ENCODE results near the gene ACSF2.
A peak's percentile ranks its signal among the peaks of the same experiment; 100 is the strongest.

The ACSF2 gene

GRCh38 chr17:50479522-50480141, 53.6 kb downstream of the ACSF2 start:
- peak; percentile 75 for DNase-seq

GRCh38 chr17:50480142-50480764, 54.2 kb downstream of the ACSF2 start:
- no peak for DNase-seq

GRCh38 chr17:50480854-50481490, 55.0 kb downstream of the ACSF2 start:
- no peak for DNase-seq

- DNase-seq, result no peak
Measured at GRCh38 chr17:50481648-50482047, 55.6 kb downstream of the ACSF2 start.

GRCh38 chr17:50482110-50482509, 56.1 kb downstream of the ACSF2 start:
- no peak for DNase-seq

- DNase-seq, result peak; percentile 80
Measured at GRCh38 chr17:50482516-50482915, 56.5 kb downstream of the ACSF2 start.

- DNase-seq, result no peak
Measured at GRCh38 chr17:50483266-50483665, 57.2 kb downstream of the ACSF2 start.

GRCh38 chr17:50484386-50485155, 58.6 kb downstream of the ACSF2 start:
- no peak for DNase-seq

GRCh38 chr17:50487213-50488096, 61.4 kb downstream of the ACSF2 start:
- no peak for DNase-seq

GRCh38 chr17:50488880-50489279, 62.9 kb downstream of the ACSF2 start:
- DNase-seq, result no peak

- DNase-seq, result no peak
Measured at GRCh38 chr17:50491505-50491904, 65.5 kb downstream of the ACSF2 start.

- DNase-seq, result no peak
Measured at GRCh38 chr17:50492214-50492613, 66.2 kb downstream of the ACSF2 start.

GRCh38 chr17:50493744-50494143, 67.7 kb downstream of the ACSF2 start:
- no peak for DNase-seq

- DNase-seq, result no peak
Measured at GRCh38 chr17:50495217-50495823, 69.3 kb downstream of the ACSF2 start.

- DNase-seq, result no peak
Measured at GRCh38 chr17:50495918-50496317, 69.9 kb downstream of the ACSF2 start.

- no peak for DNase-seq
Measured at GRCh38 chr17:50498021-50498874, 72.2 kb downstream of the ACSF2 start.

- no peak for DNase-seq
Measured at GRCh38 chr17:50499270-50499669, 73.3 kb downstream of the ACSF2 start.

- no peak for DNase-seq
Measured at GRCh38 chr17:50499721-50500120, 73.7 kb downstream of the ACSF2 start.

- peak; percentile 42 for DNase-seq
Measured at GRCh38 chr17:50501054-50501453, 75.0 kb downstream of the ACSF2 start.

- no peak for DNase-seq
Measured at GRCh38 chr17:50502301-50502990, 76.4 kb downstream of the ACSF2 start.

Measured in stimulated activated CD4-positive, alpha-beta T cell treated with anti-CD3 and anti-CD28 coated beads, Interleukin-4, amount 100 ng/mL, for 24 hours (primary cell).